GM23338 (cell line): Measurements from ENCODE around the gene NFAT5. TPM values are rescaled to one million over a fixed set of nuclear protein-coding genes. Genes with fewer than 3 reads are reported as not detected.

Source experiments
- ATAC-seq: fragments of 200-7000 bp; cut with Tn5 transposase; 3 replicates; pipeline ENCODE4 v1.9.1; 2020
- DNase-seq: peaks from one replicate; pipeline ENCODE4 v3.0.0-alpha.2; 2015; ENCODE audit warnings: low spot score
- H2AFZ ChIP-seq: fragments of 200-600 bp; sonication (generic); 2 replicates; pipeline ENCODE4 v1.8.0; 2016; ENCODE audit warnings: antibody characterized with exemption, mild to moderate bottlenecking, moderate library complexity
- H3F3A ChIP-seq: fragments of 200-600 bp; sonication (generic); replicated peaks from 2 replicates; pipeline ENCODE4 v1.8.0; 2017; ENCODE audit warnings: antibody characterized with exemption, mixed run types, low read depth
- H3K27ac ChIP-seq: fragments of 200-600 bp; sonication (generic); 2 replicates; pipeline ENCODE4 v1.6.1; 2016; ENCODE audit warnings: low read depth
- H3K27me3 ChIP-seq: fragments of 200-600 bp; sonication (generic); 2 replicates; pipeline ENCODE4 v1.8.0; 2016; ENCODE audit warnings: mild to moderate bottlenecking, mixed run types, moderate library complexity; ENCODE audit not compliant: insufficient read depth
- H3K36me3 ChIP-seq: fragments of 200-600 bp; sonication (generic); 2 replicates; pipeline ENCODE4 v1.8.0; 2016; ENCODE audit warnings: mild to moderate bottlenecking; ENCODE audit not compliant: insufficient read depth
- H3K4me1 ChIP-seq: fragments of 200-600 bp; sonication (generic); 2 replicates; pipeline ENCODE4 v1.8.0; 2016; ENCODE audit warnings: mild to moderate bottlenecking, moderate library complexity; ENCODE audit not compliant: insufficient read depth
- H3K4me2 ChIP-seq: fragments of 200-600 bp; sonication (generic); 2 replicates; pipeline ENCODE4 v1.7.1; 2017; ENCODE audit warnings: mixed run types
- H3K4me3 ChIP-seq: fragments of 200-600 bp; sonication (generic); 2 replicates; pipeline ENCODE4 v1.6.1; 2016; ENCODE audit warnings: mixed run types
- H3K79me2 ChIP-seq: fragments of 200-600 bp; sonication (generic); replicated peaks from 2 replicates; pipeline ENCODE4 v1.8.0; 2017; ENCODE audit warnings: mild to moderate bottlenecking; ENCODE audit not compliant: insufficient read depth
- H3K9me2 ChIP-seq: fragments of 200-600 bp; sonication (generic); 2 replicates; pipeline ENCODE4 v1.8.0; 2017; ENCODE audit not compliant: insufficient read depth
- H4K20me1 ChIP-seq: fragments of 200-600 bp; sonication (generic); replicated peaks from 2 replicates; pipeline ENCODE4 v1.8.0; 2017; ENCODE audit warnings: mild to moderate bottlenecking; ENCODE audit not compliant: insufficient read depth
- H3K27ac Mint-ChIP-seq: 2 replicates; pipeline ENCODE4 v1.8.0; 2020; ENCODE audit warnings: inconsistent platforms, mild to moderate bottlenecking, moderate library complexity, mixed read lengths
- H3K27me3 Mint-ChIP-seq: 3 replicates; pipeline ENCODE4 v1.8.0; 2022; ENCODE audit warnings: low read depth, mild to moderate bottlenecking, moderate library complexity, mixed read lengths, inconsistent platforms; ENCODE audit not compliant: insufficient read depth, poor library complexity
- H3K36me3 Mint-ChIP-seq: 3 replicates; pipeline ENCODE4 v1.8.0; 2021; ENCODE audit warnings: low read depth, mild to moderate bottlenecking, inconsistent platforms, moderate library complexity, mixed read lengths
- H3K4me1 Mint-ChIP-seq: 3 replicates; pipeline ENCODE4 v1.8.0; 2020; ENCODE audit warnings: mild to moderate bottlenecking, inconsistent platforms, mixed read lengths
- H3K4me3 Mint-ChIP-seq: 3 replicates; pipeline ENCODE4 v1.8.0; 2021; ENCODE audit warnings: moderate library complexity, mild to moderate bottlenecking, inconsistent platforms, mixed read lengths
- H3K9me3 Mint-ChIP-seq: 3 replicates; pipeline ENCODE4 v1.8.0; 2020; ENCODE audit warnings: moderate library complexity, mild to moderate bottlenecking, inconsistent platforms, mixed read lengths
- CREB1 ChIP-seq: fragments of 250-450 bp; sonication (Bioruptor Pico); IDR thresholded peaks from 2 replicates; pipeline ENCODE4 v1.5.0; 2020; ENCODE audit warnings: low read depth, mild to moderate bottlenecking, moderate library complexity
- CTCF ChIP-seq, 2 experiments: fragments of 200-600 bp in 1 of 2; sonication (generic) in 1 of 2; conservative IDR thresholded peaks; 2 replicates each; pipeline versions ENCODE4 v1.5.1 to v1.6.1; 2016 to 2017; ENCODE audit warnings: antibody characterized with exemption in 2 of 2, low read depth in 2 of 2, mild to moderate bottlenecking in 2 of 2, moderate library complexity in 1 of 2
- ETS1 ChIP-seq: IDR thresholded peaks from 2 replicates; pipeline ENCODE4 v1.6.1; 2016; ENCODE audit warnings: antibody characterized with exemption
- EZH2 ChIP-seq: fragments of 200-600 bp; sonication (generic); IDR thresholded peaks from one replicate; pipeline ENCODE4 v1.8.0; 2017; ENCODE audit warnings: antibody characterized with exemption, mild to moderate bottlenecking, low read depth; ENCODE audit not compliant: unreplicated experiment
- EZH2phosphoT487 ChIP-seq: fragments of 200-600 bp; sonication (generic); IDR thresholded peaks from one replicate; pipeline ENCODE4 v1.8.1; 2018; ENCODE audit warnings: antibody characterized with exemption; ENCODE audit not compliant: unreplicated experiment
- JUNB ChIP-seq: IDR thresholded peaks from one replicate; pipeline ENCODE4 v1.6.1; 2016; ENCODE audit warnings: antibody characterized with exemption; ENCODE audit not compliant: unreplicated experiment
- NANOG ChIP-seq: IDR thresholded peaks from 2 replicates; pipeline ENCODE4 v1.6.1; 2016; ENCODE audit warnings: antibody characterized with exemption, borderline replicate concordance
- POLR2AphosphoS5 ChIP-seq: IDR thresholded peaks from 2 replicates; pipeline ENCODE4 v1.6.1; 2016; ENCODE audit warnings: antibody characterized with exemption, low read depth
- REST ChIP-seq: IDR thresholded peaks from one replicate; pipeline ENCODE4 v1.6.1; 2018; ENCODE audit warnings: antibody characterized with exemption; ENCODE audit not compliant: unreplicated experiment
- STAT1 ChIP-seq: IDR thresholded peaks from one replicate; pipeline ENCODE4 v1.6.1; 2016; ENCODE audit warnings: antibody characterized with exemption; ENCODE audit not compliant: unreplicated experiment
- ZNF114 ChIP-seq: fragments of 250-450 bp; sonication (Bioruptor Pico); IDR thresholded peaks from 2 replicates; pipeline ENCODE4 v1.5.0; 2020; ENCODE audit warnings: mild to moderate bottlenecking, moderate library complexity
- ZNF331 ChIP-seq: fragments of 250-450 bp; sonication (Bioruptor Pico); IDR thresholded peaks from 2 replicates; pipeline ENCODE4 v1.5.0; 2020; ENCODE audit warnings: low read depth, mild to moderate bottlenecking, moderate library complexity
- ZNF462 ChIP-seq: fragments of 250-450 bp; sonication (Bioruptor Pico); IDR thresholded peaks from 2 replicates; pipeline ENCODE4 v1.5.0; 2020; ENCODE audit warnings: mild to moderate bottlenecking, moderate library complexity
- polyA plus RNA-seq: library from polyadenylated mRNA; unstranded; fragments of >200 nt; fragmentation: Nextera tagmentation; extraction: Ambion mirVana; gene quantifications from 2 replicates; pipeline ENCODE4 v1.2.1, GENCODE V29; 2016
- total RNA-seq: library from RNA; depleted of rRNA; stranded (reverse); fragments of >200 nt; shearing (Covaris generic); gene quantifications from 2 replicates; pipeline ENCODE4 v1.2.3, GENCODE V29; 2014

The NFAT5 gene
- total and polyA plus RNA-seq, 2 experiments from 2014 or later: 10.6 to 27.0 TPM

- H3F3A ChIP-seq: no peaks in the 10 kb centered on the region
- H3K4me1 Mint-ChIP-seq: peaks cover 3% of the 10 kb centered on the region; the same call in 1 of the 3 replicates
- TF ChIP-seq ZNF462: no peak
- TF ChIP-seq CREB1 (CRISPR knock-in tag): no peak
- TF ChIP-seq POLR2AphosphoS5: no peak
- TF ChIP-seq EZH2phosphoT487: no peak
- no peak for TF ChIP-seq CTCF (conservative IDR thresholded peaks at IDR 0.05; ENCODE audit: low read depth in 2 of 2)
- TF ChIP-seq JUNB: no peak
- TF ChIP-seq ETS1: no peak
- TF ChIP-seq ZNF114 (CRISPR knock-in tag): no peak
- TF ChIP-seq NANOG: no peak
- no peak for TF ChIP-seq ZNF331
- no peak for TF ChIP-seq REST
- TF ChIP-seq STAT1: no peak
- TF ChIP-seq EZH2: no peak
- no peak for DNase-seq
- peaks cover 8% of the 10 kb centered on the region for H4K20me1 ChIP-seq
- H3K27ac Mint-ChIP-seq: no peak overlapping the region
- no peaks in the 10 kb centered on the region for H3K9me2 ChIP-seq
- peaks cover 4% of the 10 kb centered on the region; the same call in 1 of the 2 replicates for H3K36me3 ChIP-seq
- ATAC-seq: no peak
- peaks cover 5% of the 10 kb centered on the region for H3K27me3 Mint-ChIP-seq
- no peak overlapping the region for H3K4me3 ChIP-seq
- no peaks in the 10 kb centered on the region for H3K4me1 ChIP-seq
- no peak overlapping the region for H3K4me2 ChIP-seq
- no peak overlapping the region for H2AFZ ChIP-seq
- peaks cover 40% of the 10 kb centered on the region for H3K79me2 ChIP-seq
- no peaks in the 10 kb centered on the region; the same call in 2 of the 3 replicates for H3K36me3 Mint-ChIP-seq
- no peaks in the 10 kb centered on the region for H3K27me3 ChIP-seq
- H3K4me3 Mint-ChIP-seq: no peak overlapping the region
- no peak overlapping the region for H3K27ac ChIP-seq
- no peaks in the 10 kb centered on the region for H3K9me3 Mint-ChIP-seq
Observed at GRCh38 chr16:69621225-69621624, 55.5 kb downstream of the NFAT5 start.
